ENCODE measurements around the gene PRKCH.

Gene PRKCH

DNA sequence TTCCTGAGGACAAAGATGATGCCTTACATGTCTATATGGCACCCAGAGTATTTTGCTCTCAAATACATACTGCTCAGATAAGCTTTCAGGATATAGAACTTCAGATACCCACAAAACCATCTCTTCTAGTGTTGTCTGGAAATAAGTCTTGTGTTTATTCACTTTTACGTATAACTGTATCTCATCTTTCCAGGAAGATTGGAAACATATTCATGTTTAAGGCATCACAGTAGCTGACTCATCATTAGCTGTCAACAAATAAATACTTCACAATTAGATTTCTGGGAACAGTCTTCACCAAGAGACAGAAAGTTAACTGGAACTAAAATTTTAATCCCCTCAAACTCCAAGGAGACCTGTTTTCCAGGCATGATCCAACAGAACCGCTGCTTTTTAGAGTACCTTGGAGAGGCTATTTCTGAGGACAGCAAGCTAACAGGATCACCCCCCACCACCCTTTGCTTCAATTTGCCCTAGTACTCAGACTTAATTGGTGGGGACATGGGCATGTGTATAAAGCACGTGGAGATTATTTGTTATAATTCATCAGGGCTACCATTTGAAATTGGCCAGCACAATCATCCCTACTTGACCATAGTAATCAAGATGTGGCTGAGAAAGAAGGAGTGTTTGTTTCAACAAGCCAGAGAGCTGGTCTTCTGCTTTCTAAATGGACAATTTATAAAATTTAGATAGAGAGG, 244.6 kb downstream of the PRKCH start:
- Histone ChIP-seq H3K4me1 (ENCODE audit: control insufficient read depth, insufficient read depth, low read length) (peaks cover 70% of the 10 kb centered on the region), H3K9ac (ENCODE audit: low read length) (no peak overlapping the region), H3K27me3 (ENCODE audit: control insufficient read depth, insufficient read depth, low read length) (no peaks in the 10 kb centered on the region)

DNA sequence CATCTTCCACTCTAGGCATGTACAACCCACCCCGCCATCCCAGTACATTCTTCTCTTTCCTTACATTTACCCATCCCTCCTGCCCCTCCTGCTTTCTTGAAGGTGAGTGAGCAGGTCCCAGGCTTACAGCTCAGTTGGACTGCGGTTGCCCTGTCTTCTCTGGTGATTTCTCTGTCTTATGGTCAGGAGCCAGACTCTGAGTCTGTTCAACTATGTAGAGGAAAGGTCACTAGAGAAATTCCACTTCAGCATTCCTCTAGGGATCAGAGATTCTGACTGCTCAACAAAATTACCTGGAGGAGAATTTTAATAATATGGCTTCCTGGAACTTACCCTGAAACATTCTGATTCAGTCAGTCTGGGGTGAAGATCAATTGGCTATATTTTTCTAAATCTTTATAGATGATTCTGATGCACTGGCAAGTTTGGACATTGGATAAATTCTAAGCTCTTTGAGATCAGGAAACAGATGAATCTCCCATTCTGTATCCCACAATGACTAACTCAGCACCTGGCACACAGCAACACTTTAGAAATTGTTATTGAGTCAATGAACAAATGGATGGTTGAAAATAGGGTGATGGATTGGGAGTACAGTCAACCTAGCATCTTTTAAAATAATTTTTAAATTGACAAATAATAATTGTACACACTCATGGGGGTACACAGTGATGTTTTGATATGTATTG, 245.3 kb downstream of the PRKCH start:
- no peak overlapping the region for H3K9ac ChIP-seq (ENCODE audit: low read length)
- peaks cover 63% of the 10 kb centered on the region for H3K4me1 ChIP-seq (ENCODE audit: control insufficient read depth, insufficient read depth, low read length)
- no peaks in the 10 kb centered on the region for H3K27me3 ChIP-seq (ENCODE audit: control insufficient read depth, insufficient read depth, low read length)
- no peaks in the 10 kb centered on the region for H3K9me3 ChIP-seq (ENCODE audit: control insufficient read depth, low read length)
- H3K36me3 ChIP-seq (ENCODE audit: control insufficient read depth, insufficient read depth, low read length): no peaks in the 10 kb centered on the region
- H3K4me3 ChIP-seq (ENCODE audit: low read length): no peak overlapping the region

More for the DNA sequence above, 244.6 kb downstream of the PRKCH start:
- no peaks in the 10 kb centered on the region for H3K9me3 ChIP-seq (ENCODE audit: control insufficient read depth, low read length)
- H3K36me3 ChIP-seq (ENCODE audit: control insufficient read depth, insufficient read depth, low read length): no peaks in the 10 kb centered on the region
- H3K4me3 ChIP-seq (ENCODE audit: low read length): no peak overlapping the region

DNA sequence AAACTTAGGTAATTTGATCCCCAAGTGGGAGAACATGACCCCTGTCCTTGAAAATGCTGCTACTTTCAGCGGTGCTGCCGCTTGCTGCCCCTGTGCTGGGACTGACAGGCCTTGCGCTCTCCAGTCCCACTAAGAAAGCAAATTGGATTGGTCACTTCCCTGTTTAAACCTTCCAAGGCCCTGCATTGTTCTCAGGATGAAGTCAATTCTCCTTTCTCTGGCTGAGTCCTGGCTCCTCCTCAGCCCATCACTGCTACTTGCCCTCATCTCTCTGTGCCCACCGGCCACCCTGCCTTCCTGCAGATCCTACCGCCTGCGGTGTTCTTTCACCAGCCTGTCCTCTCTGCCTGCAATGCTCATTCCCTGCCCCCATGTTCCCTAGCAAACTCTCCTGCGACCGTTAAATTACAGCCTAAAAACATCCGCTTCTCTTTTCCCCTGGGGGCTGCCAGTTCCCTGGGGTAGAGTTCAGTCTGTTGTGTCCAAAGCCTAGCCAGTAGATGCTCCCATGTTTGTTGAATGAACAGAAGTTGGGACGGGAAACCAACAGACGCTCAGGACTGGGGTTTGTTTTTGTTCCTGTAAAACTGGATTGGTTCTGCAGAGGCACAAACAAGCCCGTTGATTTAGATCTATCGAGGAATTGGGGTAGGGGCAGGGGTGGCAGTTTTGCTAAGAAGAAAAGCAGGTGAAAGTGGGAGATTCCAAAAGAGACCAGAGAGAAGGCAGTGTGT, 246.6 kb downstream of the PRKCH start:
- no peaks in the 10 kb centered on the region for H3K9me3 ChIP-seq (ENCODE audit: control insufficient read depth, low read length)
- H3K36me3 ChIP-seq (ENCODE audit: control insufficient read depth, insufficient read depth, low read length): no peaks in the 10 kb centered on the region
- peaks cover 50% of the 10 kb centered on the region for H3K4me1 ChIP-seq (ENCODE audit: control insufficient read depth, insufficient read depth, low read length)
- H3K4me3 ChIP-seq (ENCODE audit: low read length): no peak overlapping the region
- H3K9ac ChIP-seq (ENCODE audit: low read length): peak overlapping the region; percentile 23
- H3K27me3 ChIP-seq (ENCODE audit: control insufficient read depth, insufficient read depth, low read length): no peaks in the 10 kb centered on the region

DNA sequence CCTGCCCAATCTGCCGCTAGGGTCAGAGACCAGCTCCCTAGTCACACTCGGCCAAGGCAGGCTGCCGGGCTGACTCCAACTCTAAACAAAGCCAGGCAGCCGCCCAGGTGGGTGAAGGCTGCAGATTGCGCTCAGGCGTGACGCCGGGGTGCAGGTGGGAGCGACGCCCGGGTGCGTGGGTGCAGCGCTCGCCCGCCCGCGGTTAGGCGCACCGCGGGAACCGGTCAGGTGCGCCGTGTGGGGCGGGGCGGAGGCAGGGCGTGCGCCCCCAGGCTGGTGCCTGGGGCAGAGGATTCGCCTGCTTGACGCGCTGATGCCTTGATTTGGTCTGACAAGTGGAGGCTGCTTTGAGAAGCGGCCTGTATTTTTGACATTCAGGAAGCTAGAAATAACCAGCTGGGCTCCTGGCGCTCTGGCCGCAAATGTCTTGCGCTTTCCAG, 247.2 kb downstream of the PRKCH start:
- Histone ChIP-seq H3K4me1 (ENCODE audit: control insufficient read depth, insufficient read depth, low read length) (peaks cover 47% of the 10 kb centered on the region), H3K9me3 (ENCODE audit: control insufficient read depth, low read length) (no peaks in the 10 kb centered on the region), H3K9ac (ENCODE audit: low read length) (peak overlapping the region; percentile 23), H3K27me3 (ENCODE audit: control insufficient read depth, insufficient read depth, low read length) (no peaks in the 10 kb centered on the region), H3K4me3 (ENCODE audit: low read length) (no peak overlapping the region), H3K36me3 (ENCODE audit: control insufficient read depth, insufficient read depth, low read length) (no peaks in the 10 kb centered on the region)

DNA sequence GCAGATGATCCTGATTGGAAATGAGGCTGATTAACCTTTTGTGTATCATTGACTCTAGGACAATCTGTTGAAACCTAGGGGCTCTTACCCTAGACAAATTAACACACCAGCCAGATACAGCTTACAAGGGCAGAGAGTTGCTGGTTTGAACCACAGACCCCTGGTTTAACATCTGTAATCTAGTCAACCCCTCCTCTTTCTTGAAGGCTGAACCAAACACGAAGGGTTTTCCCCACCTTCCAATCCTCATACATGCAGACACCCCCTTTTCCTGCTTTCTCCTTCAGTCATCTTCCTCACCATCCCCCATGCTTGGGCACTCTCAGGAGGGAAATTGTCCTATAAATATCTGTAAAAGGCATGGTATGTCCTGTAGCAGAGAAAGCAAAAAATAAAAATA, 247.9 kb downstream of the PRKCH start:
- no peak overlapping the region for H3K9ac ChIP-seq (ENCODE audit: low read length)
- peaks cover 40% of the 10 kb centered on the region for H3K4me1 ChIP-seq (ENCODE audit: control insufficient read depth, insufficient read depth, low read length)
- H3K36me3 ChIP-seq (ENCODE audit: control insufficient read depth, insufficient read depth, low read length): no peaks in the 10 kb centered on the region
- no peaks in the 10 kb centered on the region for H3K9me3 ChIP-seq (ENCODE audit: control insufficient read depth, low read length)
- H3K27me3 ChIP-seq (ENCODE audit: control insufficient read depth, insufficient read depth, low read length): no peaks in the 10 kb centered on the region
- H3K4me3 ChIP-seq (ENCODE audit: low read length): no peak overlapping the region

DNA sequence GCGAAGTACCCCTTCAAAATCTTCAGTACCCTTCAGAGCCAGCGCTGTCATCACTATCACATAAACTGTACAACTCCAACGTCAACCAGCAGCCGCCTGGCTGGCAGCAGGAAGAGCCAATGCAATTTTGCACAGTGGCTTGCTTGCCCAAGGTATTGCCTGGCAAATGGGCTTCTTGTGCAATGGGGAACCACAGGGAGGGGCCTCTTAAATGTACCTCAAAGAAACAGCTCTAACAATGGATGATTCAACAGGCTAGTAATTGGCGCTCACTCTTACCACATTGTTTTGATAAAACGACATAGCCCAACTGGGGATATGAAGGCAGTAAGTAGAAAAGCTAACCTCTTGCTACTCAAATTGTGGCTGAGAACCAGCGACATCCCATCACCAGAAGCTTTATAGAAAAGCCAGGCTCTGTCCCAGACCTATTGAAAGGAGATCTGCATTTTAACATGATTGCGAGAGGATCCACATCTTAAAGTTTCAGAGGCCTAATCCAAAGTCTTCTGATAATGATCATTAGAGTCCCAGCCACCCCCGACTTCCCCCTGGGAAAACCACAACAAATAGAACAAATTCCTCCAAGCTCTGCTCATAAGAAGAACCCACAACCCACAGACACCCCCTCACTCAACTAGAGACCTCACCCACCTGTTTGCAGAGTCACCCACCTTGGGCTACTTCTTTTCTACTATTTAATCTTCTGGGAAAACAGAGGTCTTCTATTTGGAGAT, 248.6 kb downstream of the PRKCH start:
- Histone ChIP-seq H3K27me3 (ENCODE audit: control insufficient read depth, insufficient read depth, low read length) (no peaks in the 10 kb centered on the region), H3K4me1 (ENCODE audit: control insufficient read depth, insufficient read depth, low read length) (peaks cover 34% of the 10 kb centered on the region), H3K36me3 (ENCODE audit: control insufficient read depth, insufficient read depth, low read length) (no peaks in the 10 kb centered on the region), H3K9me3 (ENCODE audit: control insufficient read depth, low read length) (no peaks in the 10 kb centered on the region), H3K4me3 (ENCODE audit: low read length) (no peak overlapping the region), H3K9ac (ENCODE audit: low read length) (no peak overlapping the region)

DNA sequence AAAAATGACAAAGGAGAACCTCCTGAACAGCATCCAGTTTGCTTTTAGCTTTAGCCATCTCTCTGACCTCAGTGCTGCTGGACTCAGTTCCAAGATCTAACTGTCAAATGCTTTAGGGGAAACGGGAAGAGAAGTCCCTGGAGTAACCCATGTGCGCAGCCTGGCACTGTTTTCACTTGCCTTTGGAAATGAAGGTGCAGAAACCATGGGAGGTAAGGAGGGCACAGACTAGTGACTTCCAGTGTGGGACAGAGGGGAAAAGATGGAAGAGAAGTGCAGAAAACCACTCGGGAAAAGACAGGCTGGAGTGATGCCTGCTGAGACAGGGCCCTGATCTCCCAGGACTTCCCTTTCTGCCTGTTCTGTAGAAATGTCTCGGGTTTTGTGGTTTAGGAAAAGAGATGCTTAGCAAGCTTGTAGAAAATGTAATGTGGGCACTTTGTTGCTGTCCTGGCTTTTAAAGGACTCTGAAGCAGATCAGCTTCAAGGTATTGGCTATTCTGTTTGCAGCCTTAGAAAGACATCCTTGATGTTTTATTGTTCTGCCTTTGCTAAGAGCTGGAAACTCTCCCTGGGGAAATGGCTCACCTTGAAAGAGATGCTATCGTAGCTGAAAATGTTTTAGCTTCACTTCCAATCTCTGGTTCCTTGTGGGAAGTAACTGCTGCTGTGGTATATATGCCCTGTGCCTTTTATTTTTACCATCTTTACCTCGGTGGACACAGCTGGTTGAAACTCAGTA, 249.3 kb downstream of the PRKCH start:
- no peaks in the 10 kb centered on the region for H3K36me3 ChIP-seq (ENCODE audit: control insufficient read depth, insufficient read depth, low read length)
- no peaks in the 10 kb centered on the region for H3K9me3 ChIP-seq (ENCODE audit: control insufficient read depth, low read length)
- H3K4me1 ChIP-seq (ENCODE audit: control insufficient read depth, insufficient read depth, low read length): peaks cover 33% of the 10 kb centered on the region
- no peak overlapping the region for H3K9ac ChIP-seq (ENCODE audit: low read length)
- no peaks in the 10 kb centered on the region for H3K27me3 ChIP-seq (ENCODE audit: control insufficient read depth, insufficient read depth, low read length)
- H3K4me3 ChIP-seq (ENCODE audit: low read length): no peak overlapping the region

DNA sequence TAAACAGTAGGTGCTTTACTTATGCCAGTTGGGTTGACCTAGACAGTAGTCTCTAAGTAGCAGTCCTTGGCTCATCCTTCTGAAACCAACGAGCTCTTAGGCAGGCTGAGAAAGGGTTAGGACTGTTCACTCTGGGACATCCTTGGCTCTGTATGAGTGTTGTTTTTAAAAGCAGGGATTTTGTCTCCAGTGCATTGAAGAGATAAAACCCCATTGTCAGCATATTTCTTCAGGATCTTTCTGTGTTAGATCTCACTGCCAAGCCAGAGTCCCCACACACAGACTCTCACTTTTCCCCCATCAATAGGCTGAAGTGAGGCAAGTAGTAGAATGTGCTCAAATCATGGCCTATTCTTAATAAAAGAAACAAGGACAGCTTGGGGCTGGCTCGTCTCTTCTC, 250.5 kb downstream of the PRKCH start:
- H3K4me3 ChIP-seq (ENCODE audit: low read length): no peak overlapping the region
- no peak overlapping the region for H3K9ac ChIP-seq (ENCODE audit: low read length)
- no peaks in the 10 kb centered on the region for H3K27me3 ChIP-seq (ENCODE audit: control insufficient read depth, insufficient read depth, low read length)
- no peaks in the 10 kb centered on the region for H3K9me3 ChIP-seq (ENCODE audit: control insufficient read depth, low read length)
- no peaks in the 10 kb centered on the region for H3K36me3 ChIP-seq (ENCODE audit: control insufficient read depth, insufficient read depth, low read length)
- peaks cover 33% of the 10 kb centered on the region for H3K4me1 ChIP-seq (ENCODE audit: control insufficient read depth, insufficient read depth, low read length)

DNA sequence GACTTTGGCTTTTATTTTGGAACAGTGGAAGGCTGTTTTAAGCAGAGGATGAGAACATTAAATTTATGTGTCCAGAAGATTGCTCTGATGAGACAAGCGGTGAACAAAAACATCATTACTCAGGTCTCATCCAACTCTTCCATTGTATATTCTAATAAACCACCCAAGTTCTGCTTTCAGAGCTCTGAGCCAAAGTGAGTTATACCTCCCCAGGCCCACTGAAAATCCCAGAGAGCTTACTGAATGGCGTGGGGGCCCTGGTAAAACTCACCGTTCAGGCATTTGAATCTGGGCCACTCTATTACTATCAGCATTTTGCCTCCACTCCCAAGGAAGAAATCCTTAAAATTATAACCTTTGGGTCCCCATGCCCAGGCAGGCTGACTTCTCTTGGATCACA, 251.9 kb downstream of the PRKCH start:
- H3K27me3 ChIP-seq (ENCODE audit: control insufficient read depth, insufficient read depth, low read length): no peaks in the 10 kb centered on the region
- H3K9ac ChIP-seq (ENCODE audit: low read length): no peak overlapping the region
- H3K9me3 ChIP-seq (ENCODE audit: control insufficient read depth, low read length): no peaks in the 10 kb centered on the region
- peaks cover 23% of the 10 kb centered on the region for H3K4me1 ChIP-seq (ENCODE audit: control insufficient read depth, insufficient read depth, low read length)
- H3K36me3 ChIP-seq (ENCODE audit: control insufficient read depth, insufficient read depth, low read length): no peaks in the 10 kb centered on the region
- H3K4me3 ChIP-seq (ENCODE audit: low read length): no peak overlapping the region

DNA sequence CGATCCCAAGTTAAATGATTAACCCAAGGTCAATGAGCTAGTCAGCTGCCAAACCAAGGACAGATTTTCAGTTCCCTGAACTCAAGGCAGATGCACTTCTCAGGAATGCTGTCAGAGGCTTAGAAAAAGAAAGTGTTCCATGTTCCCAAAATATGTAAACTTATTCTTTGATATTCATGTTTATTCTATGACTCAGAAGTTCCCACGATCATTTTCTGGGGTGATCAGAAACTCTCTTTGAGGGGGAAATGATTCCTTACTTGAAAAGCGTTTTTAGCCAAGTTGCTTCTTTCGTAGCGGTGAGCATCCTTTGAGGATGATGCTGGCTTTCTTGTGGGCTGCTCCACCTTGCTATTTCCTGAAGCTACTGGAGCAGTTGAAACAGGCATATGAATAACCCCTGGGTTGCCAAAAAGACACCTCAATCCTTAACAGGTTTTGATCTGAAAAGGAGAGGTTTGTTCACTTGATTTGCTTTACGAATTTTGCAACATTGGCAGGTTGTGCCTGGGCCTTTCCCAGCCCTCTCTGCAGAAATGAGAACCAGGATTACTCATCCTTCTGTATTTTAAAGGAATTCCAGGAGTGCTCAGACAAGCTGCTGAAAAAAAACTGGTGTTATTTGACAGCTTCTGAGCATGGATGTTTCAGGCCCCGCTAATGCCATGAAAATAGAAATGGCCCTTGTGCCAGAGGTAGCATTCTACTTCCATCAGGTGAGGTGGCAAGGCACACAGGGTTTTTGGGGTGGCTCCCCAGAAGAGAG, 252.6 kb downstream of the PRKCH start:
- Histone ChIP-seq H3K4me3 (ENCODE audit: low read length) (no peak overlapping the region), H3K27me3 (ENCODE audit: control insufficient read depth, insufficient read depth, low read length) (no peaks in the 10 kb centered on the region), H3K36me3 (ENCODE audit: control insufficient read depth, insufficient read depth, low read length) (no peaks in the 10 kb centered on the region), H3K9ac (ENCODE audit: low read length) (no peak overlapping the region), H3K9me3 (ENCODE audit: control insufficient read depth, low read length) (no peaks in the 10 kb centered on the region), H3K4me1 (ENCODE audit: control insufficient read depth, insufficient read depth, low read length) (peaks cover 17% of the 10 kb centered on the region)

DNA sequence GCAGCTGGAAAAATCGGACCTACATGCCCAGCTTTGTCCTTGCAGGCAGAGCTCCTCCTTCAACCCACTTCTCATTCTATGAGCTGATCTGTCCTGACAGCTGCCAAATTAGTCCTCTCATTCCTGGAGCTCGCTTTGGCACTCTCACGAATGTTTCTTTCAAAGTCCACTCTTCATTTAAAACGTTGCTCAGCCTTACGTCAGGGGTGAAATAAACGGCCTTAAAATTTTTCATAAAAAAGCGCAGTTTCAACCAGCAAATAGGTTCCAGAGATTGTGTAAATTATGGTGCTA, 253.1 kb downstream of the PRKCH start:
- H3K4me1 ChIP-seq (ENCODE audit: control insufficient read depth, insufficient read depth, low read length): peaks cover 11% of the 10 kb centered on the region

More for the DNA sequence above, 253.1 kb downstream of the PRKCH start:
- Histone ChIP-seq H3K4me3 (ENCODE audit: low read length) (no peak overlapping the region), H3K9me3 (ENCODE audit: control insufficient read depth, low read length) (no peaks in the 10 kb centered on the region), H3K36me3 (ENCODE audit: control insufficient read depth, insufficient read depth, low read length) (no peaks in the 10 kb centered on the region), H3K27me3 (ENCODE audit: control insufficient read depth, insufficient read depth, low read length) (no peaks in the 10 kb centered on the region), H3K9ac (ENCODE audit: low read length) (no peak overlapping the region)

Measured in mucosa of stomach (tissue), 1 donor.